GM19043 (cell line): Measurements from ENCODE around the gene ZBED5.
A peak's percentile ranks its signal among the peaks of the same experiment; 100 is the strongest.

Experiments used
- ATAC-seq: cut with Tn5 transposase; IDR thresholded peaks from one replicate; pipeline ENCODE4 v1.9.1; 2021; ENCODE audit warnings: low read depth; ENCODE audit not compliant: unreplicated experiment

Gene ZBED5

DNA sequence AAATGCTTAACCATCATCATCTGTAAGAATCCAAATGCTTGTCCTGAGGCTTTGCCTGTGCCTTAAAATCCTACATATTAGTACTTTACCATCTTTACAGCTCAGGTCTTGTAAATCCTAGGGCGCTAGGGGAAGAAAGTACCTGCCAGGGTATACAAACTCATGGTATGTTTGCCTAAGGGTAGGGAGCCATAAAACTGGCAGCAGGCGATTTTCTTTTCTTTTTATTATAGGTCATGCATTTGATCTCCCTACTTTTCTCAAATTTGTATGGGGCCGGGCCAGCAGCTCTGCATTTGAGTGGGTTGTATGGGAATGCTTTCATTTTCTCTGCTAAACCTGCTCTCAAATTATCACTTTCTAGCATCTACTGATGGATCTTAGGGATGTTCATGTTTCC, 24.0 kb upstream of the ZBED5 start:
- ATAC-seq = no peak

DNA sequence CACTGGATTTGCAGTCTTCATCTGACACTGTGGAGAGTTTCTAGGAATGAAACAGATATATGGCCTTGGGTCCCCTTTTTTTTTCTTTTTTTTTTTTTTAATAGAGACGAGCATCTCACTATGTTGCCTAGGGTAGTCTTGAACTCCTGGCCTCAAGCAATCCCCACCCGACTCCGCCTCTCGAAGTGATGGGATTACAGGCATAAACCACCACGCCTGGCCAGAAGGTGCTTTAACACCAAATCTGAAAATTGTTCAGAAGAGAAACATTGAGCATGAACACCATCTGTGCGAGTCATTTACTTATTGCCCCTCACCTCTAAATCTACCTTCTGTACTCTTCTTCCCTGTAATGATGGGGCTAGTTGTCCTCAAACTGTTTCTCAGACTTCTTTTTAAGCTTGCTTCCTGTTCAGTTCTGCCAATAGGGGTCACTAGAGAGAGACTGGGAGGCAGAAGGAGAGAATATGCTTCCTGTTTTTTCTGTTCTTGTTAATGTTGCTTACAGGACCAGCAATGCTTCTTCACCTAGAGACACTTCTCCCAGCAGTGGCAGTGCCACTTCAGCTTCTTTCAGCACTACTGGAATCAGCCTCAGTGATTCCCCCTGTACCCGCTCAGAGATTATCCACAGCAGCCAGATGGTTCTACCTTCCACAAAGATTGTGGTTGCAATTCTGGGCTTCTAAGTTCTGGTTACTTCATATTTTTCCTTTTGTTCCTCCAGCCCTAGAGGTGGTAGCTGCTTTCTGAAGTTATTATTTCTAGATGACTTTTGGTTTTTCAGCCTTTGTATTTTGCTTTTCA, 20.8 kb upstream of the ZBED5 start:
- no peak for ATAC-seq

GRCh38 chr11:10876158-10876557, 18.3 kb upstream of the ZBED5 start:
- ATAC-seq = no peak

- ATAC-seq = no peak
Measured at GRCh38 chr11:10875430-10876021, 17.7 kb upstream of the ZBED5 start.

- no peak for ATAC-seq
Measured at GRCh38 chr11:10872097-10872496, 14.2 kb upstream of the ZBED5 start.

DNA sequence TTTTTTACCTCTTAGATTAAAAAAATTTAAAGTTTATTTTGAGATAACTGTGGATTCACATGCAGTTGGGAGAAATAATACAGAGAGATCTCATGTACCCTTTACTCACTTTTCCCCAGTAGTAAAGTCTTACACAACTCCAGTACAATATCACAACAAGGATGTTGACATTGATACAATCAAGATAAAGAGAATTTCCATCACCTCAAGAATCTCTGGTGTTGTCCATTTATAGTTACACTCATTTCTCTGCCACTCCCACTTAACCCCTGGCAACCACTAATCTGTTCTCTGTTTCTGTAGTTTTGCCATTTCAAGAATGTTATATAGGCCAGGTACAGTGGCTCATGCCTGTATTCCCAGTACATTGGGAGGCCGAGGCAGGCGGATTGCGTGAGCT, 10.5 kb upstream of the ZBED5 start:
- ATAC-seq = no peak

GRCh38 chr11:10866893-10867331, 9.1 kb upstream of the ZBED5 start:
- ATAC-seq = no peak

DNA sequence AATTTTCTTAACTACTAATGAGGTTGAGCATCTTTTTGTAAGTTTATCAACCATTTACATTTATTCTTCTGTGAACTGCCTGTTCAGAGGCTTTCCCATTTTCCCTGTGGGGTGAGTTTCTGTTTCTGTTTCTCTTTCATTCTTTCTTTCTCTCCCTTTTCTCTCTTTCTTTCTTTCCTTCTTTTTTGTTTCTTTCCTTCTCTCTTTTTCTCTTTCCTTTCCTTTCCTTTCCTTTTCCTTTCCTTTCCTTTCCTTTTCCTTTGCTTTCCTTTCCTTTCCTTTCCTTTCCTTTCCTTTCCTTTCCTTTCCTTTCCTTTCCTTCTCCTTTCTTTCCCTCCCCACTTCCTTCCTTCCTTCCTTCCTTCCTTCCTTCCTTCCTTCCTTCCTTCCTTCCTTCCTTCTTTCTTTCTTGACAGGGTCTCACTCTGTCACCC, 8.0 kb upstream of the ZBED5 start:
- ATAC-seq = no peak

DNA sequence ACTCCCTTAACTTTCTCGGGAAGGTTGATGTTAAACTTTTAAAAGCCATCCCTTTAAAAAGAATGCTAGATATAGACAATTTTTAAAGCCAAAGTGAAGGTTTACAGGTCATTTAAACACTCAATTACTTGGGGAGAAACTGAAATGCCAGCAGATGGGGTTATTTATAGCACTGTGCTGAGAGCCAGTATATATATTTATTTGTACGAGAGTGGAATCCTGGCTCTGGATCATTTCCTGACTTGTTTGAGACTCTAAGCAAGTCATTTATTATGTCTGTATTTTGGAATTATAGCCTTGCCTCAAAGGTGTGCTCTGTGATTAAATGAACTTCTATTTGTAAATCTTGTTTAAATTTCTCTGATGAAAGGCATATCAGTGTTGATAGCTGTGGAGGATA, 6.8 kb upstream of the ZBED5 start:
- ATAC-seq = no peak

DNA sequence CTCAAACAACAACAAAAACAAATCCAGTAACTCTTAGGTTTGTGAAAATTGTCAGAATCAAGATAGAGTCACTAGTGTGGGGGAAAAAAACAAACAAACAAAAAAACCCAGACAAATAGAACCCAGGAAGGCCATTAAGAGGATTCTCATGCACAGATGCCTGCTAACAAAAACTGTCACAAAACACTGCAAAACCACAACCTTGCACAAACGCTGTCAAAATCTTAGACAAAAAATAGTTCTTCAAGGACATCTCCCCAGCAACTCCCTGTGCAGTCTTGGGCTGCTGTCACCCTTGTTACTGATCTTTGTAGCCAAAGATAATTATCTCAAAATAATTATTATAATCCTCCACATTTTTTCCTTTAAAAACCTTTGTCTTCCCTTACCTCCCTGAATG, 4.6 kb upstream of the ZBED5 start:
- ATAC-seq = no peak

GRCh38 chr11:10861799-10862198, 3.9 kb upstream of the ZBED5 start:
- no peak for ATAC-seq

- no peak for ATAC-seq
Measured at GRCh38 chr11:10861047-10861446, 3.2 kb upstream of the ZBED5 start.

DNA sequence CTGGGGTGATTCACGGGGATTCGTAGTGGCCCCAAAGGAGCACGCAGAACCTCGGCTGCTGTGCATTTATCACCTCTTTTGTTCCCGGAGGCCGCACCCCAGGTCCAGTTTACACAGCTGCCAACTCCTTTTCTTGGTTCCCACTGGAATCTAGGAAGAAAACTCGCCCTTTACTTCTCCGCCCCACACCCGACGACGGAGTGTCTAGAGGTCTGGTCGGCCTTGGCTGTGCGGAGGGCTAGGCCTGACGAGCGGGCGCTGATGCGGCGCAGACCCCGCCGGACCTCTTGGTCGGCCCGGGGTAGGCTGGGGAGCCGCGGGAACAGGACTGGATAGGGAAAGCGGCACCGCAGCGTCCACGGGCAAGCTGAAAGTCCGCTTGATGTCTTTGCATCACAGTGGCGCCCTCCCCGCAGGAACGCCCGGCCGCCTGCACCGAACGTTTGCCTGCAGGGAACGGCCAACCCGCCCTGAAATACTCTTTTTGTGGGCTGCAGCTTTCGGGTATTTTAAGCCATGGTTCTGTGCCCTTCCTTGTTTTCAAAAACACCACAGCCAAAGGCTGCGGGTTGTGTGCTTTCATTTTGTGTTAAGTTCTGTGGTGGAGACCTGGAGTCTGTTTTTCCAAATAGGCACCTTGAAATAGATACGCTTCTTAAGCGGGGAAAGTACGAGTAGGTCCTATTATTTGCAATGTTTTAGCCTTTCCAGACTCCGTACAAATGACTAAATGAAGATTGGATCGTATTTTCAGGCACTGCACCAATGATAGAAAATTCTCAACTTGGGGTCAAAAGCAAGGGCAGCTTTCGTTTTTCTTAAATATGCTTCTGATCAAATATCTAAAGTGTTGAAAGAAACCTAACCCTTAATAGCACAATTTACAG, 829 bp upstream of the ZBED5 start:
- peak; percentile 7 for ATAC-seq

GRCh38 chr11:10857459-10857708, 469 bp downstream of the ZBED5 start:
- peak; percentile 6 for ATAC-seq

GRCh38 chr11:10856689-10857458, 979 bp downstream of the ZBED5 start:
- no peak for ATAC-seq

DNA sequence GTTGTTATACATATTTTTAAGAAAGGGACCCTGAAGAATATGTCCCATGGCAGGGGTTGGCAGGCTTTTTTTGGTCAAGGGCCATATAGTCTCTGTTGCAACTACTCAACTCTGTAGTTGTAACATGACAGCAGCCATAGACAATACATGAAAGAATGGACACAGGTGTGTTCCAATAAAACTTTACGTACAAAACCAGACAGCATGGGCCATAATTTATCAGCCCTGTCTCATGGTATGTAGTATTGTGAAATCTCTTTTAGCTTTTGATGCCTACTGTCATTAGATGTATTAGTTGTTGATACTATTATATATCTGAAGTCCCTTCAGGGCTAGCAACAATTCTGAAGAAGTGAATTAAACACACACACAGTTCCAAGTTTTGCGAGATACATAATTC, 2.6 kb downstream of the ZBED5 start:
- ATAC-seq = no peak

- no peak for ATAC-seq
Measured at GRCh38 chr11:10847960-10848860, 9.6 kb downstream of the ZBED5 start.

DNA sequence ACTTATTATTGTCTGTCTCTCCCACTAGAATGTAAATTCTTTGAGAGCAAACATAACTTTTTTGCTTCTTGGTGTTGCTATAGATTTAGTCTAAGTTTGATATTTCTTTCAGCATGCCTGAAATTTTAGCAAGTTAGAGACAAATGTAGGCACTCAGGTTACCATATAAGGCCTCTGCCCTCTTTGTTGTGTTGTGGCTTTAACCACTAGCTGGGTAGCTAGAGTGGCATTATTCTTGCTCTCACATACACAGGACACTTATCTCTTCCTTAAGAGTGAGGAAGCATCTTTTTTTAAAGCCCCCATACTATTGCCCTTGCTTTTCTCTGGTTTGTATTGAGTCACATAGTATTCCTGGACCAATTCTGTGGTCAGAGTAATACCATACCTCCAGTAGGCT, 11.2 kb downstream of the ZBED5 start:
- no peak for ATAC-seq

DNA sequence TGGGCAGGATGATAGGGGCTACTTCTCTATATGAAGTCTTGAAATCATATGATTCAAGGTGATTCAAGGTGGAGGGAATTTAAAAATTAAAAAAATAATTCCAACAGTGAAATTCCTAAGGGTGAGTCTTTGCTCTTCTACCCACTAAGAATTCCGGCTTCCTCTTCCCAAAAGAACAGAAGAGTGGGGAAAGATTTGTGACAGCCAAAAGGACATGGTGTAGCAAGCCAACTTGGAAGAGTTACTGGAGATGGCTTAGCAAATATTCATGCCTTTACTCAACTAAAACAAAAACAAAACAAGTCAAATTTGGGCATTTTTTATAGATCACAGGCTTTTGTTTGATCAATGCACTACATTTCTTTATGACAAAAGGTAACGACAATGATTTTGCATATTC, 12.3 kb downstream of the ZBED5 start:
- no peak for ATAC-seq

GRCh38 chr11:10844796-10845195, 13.1 kb downstream of the ZBED5 start:
- ATAC-seq = no peak
